GM21737 (cell line): Measurements from ENCODE around the gene DAZAP1.
A peak's percentile ranks its signal among the peaks of the same experiment; 100 is the strongest.

ENCODE experiments used
- ATAC-seq: cut with Tn5 transposase; IDR thresholded peaks from one replicate; pipeline ENCODE4 v1.9.1; 2021; ENCODE audit warnings: mild to moderate bottlenecking, moderate library complexity; ENCODE audit not compliant: unreplicated experiment

The DAZAP1 gene

GRCh38 chr19:1392939-1393530 is 14.4 kb upstream of the DAZAP1 start:
- ATAC-seq, result no peak

GRCh38 chr19:1393841-1394240 is 13.5 kb upstream of the DAZAP1 start:
- no peak for ATAC-seq

- ATAC-seq, result no peak
Observed at GRCh38 chr19:1394252-1395193, 12.9 kb upstream of the DAZAP1 start.

GRCh38 chr19:1395194-1396018 is 12.0 kb upstream of the DAZAP1 start:
- ATAC-seq, result no peak

- no peak for ATAC-seq
Observed at GRCh38 chr19:1396019-1396767, 11.2 kb upstream of the DAZAP1 start.

- ATAC-seq, result no peak
Observed at GRCh38 chr19:1396768-1397679, 10.4 kb upstream of the DAZAP1 start.

GRCh38 chr19:1397838-1398237 is 9.5 kb upstream of the DAZAP1 start:
- no peak for ATAC-seq

GRCh38 chr19:1399079-1399478 is 8.3 kb upstream of the DAZAP1 start:
- ATAC-seq, result no peak

- ATAC-seq, result no peak
Observed at GRCh38 chr19:1399745-1400144, 7.6 kb upstream of the DAZAP1 start.

GRCh38 chr19:1400281-1401137 is 6.9 kb upstream of the DAZAP1 start:
- ATAC-seq, result no peak

- ATAC-seq, result no peak
Observed at GRCh38 chr19:1401138-1401888, 6.1 kb upstream of the DAZAP1 start, which contains the start of gene GAMT. Gene GAMT (minus strand): TSS chr19:1401542. CDS start chr19:1401476, 66 bp downstream.

GRCh38 chr19:1401889-1402217 is 5.5 kb upstream of the DAZAP1 start:
- ATAC-seq, result no peak

- no peak for ATAC-seq
Observed at GRCh38 chr19:1402411-1403070, 4.8 kb upstream of the DAZAP1 start.

GRCh38 chr19:1406774-1407527 is 435 bp upstream of the DAZAP1 start:
- peak; percentile 67 for ATAC-seq

- no peak for ATAC-seq
Observed at GRCh38 chr19:1408300-1409203, 1.2 kb downstream of the DAZAP1 start.
